T-helper 2 cell treated with Interferon-gamma antibody and Interleukin-4, amounts not matched to agents 100 ng/mL and 5 ng/mL, for 36 hours (primary cell): Measurements from ENCODE around the gene C9orf40. TPM values are rescaled to one million over a fixed set of nuclear protein-coding genes. Genes with fewer than 3 reads are reported as not detected.

ENCODE experiments used
- intact Hi-C: fragments of 100-400 bp; cut with micrococcal nuclease; formaldehyde crosslinking; loops from one replicate; pipeline ENCODE4 v1.15.1; 2023
- total RNA-seq: library from RNA; stranded (reverse); gene quantifications from 2 replicates; pipeline ENCODE4 v1.2.3, GENCODE V29; 2022

Gene C9orf40, protein sequence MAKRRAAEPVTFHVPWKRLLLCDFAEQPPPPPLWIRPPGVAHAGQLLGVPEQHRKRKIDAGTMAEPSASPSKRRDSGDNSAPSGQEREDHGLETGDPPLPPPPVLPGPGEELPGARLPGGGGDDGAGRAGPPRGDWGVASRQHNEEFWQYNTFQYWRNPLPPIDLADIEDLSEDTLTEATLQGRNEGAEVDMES
- 17.1 and 17.3 TPM in 2 replicates for total RNA-seq

DNA sequence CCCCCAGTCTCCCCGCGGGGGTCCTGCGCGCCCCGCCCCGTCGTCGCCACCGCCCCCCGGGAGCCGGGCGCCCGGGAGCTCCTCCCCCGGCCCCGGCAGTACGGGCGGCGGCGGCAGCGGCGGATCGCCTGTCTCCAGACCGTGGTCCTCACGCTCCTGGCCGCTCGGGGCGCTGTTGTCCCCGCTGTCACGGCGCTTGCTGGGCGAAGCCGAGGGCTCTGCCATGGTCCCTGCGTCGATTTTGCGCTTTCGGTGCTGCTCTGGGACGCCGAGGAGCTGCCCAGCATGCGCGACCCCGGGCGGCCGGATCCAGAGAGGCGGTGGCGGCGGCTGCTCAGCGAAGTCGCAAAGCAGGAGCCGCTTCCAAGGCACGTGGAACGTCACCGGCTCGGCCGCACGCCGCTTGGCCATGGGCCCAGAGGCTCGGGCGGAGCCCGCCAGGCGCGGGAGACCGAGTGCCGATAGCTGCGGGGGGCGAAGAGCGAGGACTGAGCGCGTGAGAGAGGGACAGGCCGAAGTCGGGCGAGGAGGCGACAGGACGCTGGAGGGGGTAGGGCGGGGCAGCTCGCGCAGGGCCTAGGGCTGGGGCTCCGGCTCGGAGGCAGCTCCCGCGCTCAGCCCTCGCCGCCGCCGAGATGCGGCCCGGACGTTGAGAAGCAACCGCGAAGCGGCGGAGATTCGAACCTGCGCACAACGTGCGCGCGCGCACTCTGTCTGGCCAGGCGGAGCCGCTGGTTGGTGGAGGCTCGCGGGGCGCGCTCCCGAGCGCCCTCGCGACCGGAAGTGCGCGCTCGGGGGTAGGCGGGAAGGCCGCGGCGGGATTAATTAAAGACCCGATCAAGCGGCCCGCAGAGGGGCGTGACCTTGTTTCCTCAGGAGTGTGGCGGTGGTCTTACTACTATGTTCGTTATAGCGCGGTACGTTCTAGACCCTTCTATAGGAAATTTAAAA lies at the start of gene C9orf40:
Gene C9orf40 (minus strand): TSS at position 712 of the 951 bp plus-strand sequence. CDS start 301 bp downstream, at position 411.
- intact Hi-C loops, result loop anchor here (1.0 to 10.0 kb wide), 10 partner anchors 50 to 1820 kb away; partner anchors contain the start of genes CARNMT1, NMRK1, OSTF1 and RFK

DNA sequence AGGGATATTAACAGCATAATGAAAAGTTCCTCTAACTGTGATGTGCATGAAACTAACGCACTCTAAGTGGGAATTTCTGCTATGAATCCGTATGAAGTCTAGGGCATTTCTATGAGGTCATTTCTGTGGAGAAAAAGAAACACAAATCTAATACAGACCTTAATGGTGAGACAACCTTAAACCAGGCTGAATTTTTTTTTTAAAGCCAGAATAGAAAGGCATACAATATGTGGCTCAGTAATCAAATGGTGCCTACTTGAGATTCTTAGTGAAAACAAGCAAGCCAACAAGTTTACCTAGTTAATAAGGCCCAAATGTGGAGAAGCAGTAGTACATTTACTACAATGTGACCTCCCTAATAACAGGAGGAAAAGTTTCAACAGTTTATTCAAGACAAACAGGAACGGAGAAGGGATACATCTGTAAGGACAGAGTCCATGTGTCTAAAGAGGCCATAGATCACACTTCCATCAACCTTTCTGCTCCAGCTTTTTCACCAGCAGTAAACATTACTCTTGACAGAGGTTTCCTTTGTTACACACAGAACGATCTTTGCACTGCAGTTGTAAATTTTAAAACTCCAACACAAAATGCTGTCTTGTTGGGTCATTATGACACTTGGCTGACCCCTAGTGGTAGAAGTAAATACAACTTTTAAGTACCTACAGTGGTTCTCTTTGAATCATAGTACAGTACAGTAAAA lies 49.2 kb upstream of the C9orf40 start:
- intact Hi-C loops, result loop anchor here (1.0 to 2.0 kb wide), 3 partner anchors 49 to 228 kb away; partner anchors contain the start of gene C9orf40

DNA sequence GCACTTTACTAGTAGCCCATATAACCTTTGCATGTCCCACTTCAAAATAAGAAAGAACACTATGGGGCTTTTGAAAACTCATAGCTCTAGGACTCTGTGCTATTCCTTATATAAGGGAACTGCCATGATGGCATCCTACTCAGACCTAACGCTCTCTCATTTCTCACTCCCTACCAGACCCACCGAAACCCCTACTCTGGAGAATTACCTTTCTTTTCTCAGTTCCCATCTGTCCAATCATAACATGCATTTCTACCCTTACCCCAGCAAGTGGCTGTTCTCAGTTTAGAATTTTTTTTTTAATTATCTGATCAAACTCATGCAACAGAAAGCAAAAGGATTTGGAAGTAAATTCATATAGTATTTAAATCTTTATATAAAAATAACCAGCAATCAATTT lies 48.1 kb upstream of the C9orf40 start:
- intact Hi-C loops, result no loop called here

DNA sequence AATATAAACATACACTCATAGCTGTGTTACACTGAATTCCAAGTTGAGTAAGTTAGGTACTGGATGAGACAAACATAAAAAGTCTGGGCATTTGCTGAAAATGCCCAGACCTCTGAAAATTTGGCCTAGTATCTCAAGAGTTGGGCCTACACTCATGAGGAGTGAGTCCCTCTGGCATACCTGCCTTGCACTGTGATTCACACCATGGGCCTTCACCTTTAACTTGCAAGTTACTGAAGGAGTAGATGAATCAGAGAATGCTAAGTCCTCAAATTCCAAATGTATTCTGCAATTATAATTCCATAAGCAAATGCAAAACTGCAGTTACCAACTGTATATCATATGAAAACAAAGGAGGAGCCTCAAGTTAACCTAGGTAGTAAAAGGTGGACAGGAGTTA lies 32.3 kb upstream of the C9orf40 start:
- intact Hi-C loops, result no loop called here

DNA sequence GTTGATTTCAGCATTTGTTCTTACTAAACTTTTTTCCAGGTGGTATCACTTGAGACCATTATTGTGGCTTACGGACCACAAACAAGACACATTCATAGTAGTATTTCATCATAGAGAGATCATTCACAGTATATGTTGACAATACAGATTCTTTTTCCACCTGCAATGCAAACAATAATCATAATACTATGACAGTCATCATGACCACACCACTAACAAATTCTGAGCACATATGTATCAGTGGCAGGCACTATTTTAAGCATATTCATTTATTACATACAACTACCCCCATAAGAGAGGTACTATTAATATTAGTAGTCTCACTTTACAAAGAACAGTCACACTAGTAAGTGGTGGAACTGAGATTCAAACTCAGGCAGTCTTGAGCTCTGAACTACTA lies 31.0 kb upstream of the C9orf40 start:
- intact Hi-C loops, result no loop called here

DNA sequence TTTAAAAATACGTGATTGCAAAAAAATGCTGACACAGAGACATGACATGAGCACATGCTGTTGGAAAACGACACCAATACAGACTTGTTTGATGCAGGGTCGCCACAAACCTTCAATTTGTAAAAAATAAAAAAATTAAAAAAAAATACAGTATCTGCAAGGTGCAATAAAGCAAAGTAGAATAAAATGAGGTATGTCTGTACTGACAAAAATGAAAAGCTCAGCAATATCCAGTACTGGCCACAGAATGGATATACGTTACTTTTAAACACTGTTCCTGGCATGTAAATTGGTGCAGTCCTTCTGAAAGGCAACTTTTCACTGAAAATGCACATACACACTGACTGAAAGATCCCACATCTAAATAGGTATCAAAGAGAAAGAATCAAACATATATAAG lies 27.1 kb upstream of the C9orf40 start:
- intact Hi-C loops, result no loop called here

DNA sequence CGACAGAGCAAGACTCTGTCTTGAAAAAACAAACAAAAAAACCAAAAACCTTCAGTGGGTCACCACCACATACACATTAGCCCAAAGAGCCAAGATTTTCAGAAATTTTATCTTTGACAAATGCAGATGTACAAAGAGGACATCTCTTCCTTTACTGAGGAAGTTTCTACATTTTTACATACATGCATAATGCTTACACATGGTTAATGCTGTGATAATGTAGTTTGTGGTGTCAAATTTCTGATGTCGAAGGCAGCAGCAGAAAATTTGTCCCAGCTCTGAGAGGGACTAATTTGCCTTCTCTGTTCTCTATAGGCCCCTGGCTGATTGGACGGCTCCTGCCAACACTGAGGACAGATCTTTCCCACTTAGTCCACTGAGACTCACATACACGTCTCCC lies 24.6 kb upstream of the C9orf40 start:
- intact Hi-C loops, result no loop called here

DNA sequence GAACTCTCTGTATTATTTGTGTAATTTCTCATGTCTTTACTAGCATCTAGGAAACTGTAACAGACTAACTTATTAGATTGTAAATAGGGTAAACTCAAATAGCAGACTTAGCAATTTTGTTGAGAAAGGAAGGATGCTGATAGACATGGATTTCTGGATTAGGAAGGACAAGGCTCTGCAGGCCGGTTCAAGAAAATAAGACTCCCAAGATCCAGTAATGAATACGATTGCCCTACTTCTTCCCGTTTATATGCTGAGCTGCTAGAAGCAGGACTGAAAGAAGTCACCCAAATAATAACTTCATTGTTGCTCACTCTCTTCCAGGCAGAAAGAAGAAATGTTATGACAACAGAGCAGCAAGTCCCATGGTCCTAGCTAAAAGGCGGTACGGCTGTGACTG lies 22.8 kb upstream of the C9orf40 start:
- intact Hi-C loops, result no loop called here

DNA sequence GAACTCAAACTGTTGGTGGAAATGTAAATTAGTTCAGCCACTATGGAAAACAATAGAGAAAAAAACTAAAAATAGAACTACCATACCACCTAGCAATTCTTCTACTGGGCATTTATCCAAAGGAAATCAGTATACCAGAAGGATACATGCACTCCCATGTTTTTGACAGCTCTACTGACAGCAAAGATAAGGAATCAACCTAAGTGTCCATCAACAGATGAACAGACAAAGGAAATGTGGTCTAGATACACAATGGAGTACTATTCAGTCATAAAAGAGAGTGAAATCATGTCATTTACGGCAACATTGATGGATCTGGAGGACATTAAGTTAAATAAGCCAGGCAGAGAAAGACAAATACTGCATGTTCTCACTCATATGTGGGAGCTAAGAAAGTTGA lies 21.8 kb upstream of the C9orf40 start:
- intact Hi-C loops, result no loop called here

DNA sequence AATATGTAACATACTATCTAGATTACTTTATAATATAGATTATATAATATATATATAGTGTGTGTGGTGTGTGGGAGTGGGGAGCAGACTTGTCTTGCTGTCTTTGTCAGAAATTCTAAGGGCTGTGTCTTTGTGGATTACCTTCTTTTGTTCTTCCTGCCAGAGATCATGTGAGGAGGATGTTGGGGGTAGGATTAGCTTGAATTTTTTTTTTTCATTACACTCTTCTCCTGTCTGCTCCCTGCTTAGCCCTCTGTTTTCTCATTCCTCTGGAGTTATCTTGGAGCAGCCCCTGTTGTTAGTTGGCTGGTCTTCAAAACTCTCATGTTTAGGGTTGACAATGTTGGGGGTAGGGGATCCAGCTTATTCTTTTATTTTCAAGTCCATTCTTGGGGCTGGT lies 21.0 kb upstream of the C9orf40 start:
- intact Hi-C loops, result no loop called here

DNA sequence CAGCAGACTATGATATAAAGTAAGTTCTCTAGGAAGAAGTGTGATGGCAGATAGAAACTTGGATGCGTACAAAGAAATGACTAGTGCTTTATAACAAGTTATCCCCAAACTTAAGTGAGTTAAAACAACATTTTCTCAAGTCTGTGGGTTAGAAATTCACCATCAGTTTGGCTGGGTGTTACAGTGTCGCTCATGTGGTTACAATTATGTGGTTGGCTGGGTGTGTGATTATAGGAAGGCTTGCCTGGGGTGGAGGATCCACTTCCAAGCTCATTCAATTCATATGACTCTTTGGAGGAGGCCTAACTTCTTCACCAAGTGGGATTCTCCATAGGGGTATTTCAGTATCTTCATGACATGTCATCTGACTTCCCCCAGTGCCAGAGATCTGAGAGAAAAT lies 10.3 kb upstream of the C9orf40 start:
- intact Hi-C loops, result no loop called here

DNA sequence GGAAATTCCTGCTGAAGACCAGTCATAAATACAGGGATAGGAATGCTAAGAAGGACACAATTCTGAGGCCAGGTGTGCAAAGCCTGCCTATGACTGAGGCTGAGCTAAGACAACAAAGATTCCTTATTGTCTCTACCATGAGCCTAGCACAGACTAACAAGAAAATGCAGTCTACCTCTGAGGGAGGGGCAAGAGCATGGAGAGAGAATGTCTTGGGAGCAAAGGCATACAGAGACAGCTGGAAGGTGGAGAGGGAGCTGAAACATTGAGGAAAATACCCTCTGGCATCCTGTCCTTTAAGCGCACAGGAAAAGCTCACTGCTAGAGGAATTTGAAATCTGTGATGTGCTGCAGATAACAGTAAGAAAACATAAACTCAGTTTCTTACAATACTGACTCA lies 8.8 kb upstream of the C9orf40 start:
- intact Hi-C loops, result no loop called here

DNA sequence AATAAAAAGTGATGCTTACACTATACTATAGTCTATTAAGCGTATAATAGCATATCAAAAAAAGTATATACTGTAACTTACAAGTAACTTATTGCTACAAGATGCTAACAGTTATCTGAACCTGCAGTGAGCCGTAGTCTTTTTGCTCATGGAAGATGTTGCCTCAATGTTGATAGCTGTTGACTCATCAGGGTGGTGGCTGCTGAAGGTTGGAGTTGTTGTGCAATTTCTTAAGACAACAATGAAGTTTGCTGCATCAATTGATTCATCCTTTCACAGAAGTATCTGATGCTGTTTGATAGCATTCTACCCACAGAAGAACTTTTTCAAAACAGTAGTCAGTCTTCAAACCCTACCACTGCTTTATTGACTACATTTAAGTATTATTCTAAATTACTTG lies 7.8 kb upstream of the C9orf40 start:
- intact Hi-C loops, result no loop called here

DNA sequence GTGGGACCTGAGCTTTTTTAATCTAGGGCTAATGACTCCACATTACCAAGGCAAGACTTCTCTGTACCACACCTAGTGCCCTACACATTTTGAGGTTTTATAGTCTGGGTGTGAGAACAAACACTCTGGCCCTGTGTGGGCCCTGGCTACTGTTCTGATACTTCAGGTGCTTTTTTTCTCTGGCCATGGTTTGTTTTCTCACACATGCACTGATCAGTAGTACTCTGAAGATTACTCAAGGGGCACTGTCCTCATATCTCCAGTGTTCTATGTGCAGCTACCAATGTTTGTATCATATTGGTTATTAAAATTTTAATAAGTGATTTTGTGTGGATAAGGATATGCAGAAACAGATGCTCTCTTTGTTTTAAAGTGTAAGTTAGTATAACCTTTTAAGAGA lies 5.9 kb upstream of the C9orf40 start:
- intact Hi-C loops, result loop anchor here (10.0 kb wide), 1 partner anchor 1436 kb away; the partner anchor contains the start of gene RFK

DNA sequence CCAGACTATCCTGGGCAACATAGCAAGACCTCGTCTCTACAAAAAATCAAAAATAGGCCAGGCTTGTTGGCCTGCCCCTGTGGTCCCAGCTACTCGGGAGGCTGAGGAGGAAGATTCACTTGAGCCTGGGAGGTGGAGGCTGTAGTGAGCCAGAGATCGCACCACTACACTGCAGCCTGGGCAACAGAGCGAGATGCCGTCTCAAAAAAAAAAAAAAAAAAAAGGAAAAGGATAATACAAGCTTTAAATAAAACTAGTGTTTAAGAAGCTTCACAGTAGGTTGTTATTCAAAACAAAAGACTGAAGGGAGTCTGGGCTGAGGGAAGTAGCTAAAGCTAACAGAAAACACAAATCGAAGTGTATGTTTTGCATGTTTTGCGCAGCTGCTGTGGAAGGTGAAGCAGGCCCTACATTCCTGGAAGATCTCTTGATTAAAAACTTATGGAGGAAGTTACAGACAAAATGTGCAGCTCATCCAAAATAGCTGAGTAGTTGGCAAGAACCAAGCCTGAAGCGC lies 581 bp upstream of the C9orf40 start:
- intact Hi-C loops, result loop anchor here (2.0 to 10.0 kb wide), 7 partner anchors 50 to 1821 kb away; partner anchors contain the start of genes RFK and RORB

DNA sequence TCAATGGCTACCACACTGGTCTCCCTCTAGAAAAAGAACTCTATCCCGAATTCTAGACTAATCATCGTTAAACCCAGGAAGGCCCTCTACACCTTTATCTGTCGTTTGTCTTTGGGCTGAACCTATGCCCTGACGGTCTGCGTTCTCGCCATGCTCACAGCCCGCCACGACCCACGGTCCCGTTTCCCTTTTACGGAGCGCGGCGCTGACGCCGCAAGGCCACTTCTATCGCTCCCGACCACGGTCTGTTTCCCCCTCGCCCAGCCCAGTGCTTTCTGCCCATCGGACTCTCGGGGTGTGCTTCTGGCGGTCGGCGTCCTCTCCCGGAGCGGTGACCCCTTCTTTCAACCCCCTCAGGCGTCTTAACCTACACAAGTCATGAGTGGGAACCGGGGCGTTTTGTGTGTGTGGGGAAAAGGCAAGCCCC lies 974 bp downstream of the C9orf40 start:
- intact Hi-C loops, result loop anchor here (1.0 to 10.0 kb wide), 11 partner anchors 51 to 1819 kb away; partner anchors contain the start of genes CARNMT1, NMRK1, OSTF1 and PCSK5

DNA sequence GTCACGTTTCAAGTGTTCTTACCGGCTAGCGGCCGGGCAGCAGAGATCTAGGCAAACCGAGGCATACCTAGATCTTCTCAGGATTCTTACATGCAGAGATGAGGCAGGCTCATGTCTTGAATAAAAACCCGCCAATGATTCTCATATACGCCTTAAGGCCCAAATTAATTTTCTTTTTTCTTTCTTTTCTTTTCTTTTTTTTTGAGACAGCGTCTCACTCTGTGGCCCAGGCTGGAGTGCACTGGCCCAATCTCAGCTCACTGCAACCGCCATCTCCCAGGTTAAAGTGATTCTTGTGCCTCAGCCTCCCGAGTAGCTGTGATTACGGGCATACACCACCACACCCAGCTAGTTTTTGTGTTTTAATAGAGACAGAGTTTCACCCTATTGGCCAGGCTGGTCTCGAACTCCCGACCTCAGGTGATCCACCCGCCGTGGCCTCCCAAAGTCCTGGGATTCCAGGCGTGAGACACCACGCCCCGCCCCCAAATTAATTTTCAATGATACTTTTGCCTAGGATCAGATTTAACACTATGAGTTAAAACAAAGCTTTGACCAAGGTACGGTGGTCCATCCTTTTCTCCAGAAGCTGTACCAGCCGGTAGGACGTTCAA lies 1.5 kb downstream of the C9orf40 start:
- intact Hi-C loops, result loop anchor here (2.0 to 10.0 kb wide), 5 partner anchors 201 to 1819 kb away; partner anchors contain the start of genes PCSK5, RFK and RORB

DNA sequence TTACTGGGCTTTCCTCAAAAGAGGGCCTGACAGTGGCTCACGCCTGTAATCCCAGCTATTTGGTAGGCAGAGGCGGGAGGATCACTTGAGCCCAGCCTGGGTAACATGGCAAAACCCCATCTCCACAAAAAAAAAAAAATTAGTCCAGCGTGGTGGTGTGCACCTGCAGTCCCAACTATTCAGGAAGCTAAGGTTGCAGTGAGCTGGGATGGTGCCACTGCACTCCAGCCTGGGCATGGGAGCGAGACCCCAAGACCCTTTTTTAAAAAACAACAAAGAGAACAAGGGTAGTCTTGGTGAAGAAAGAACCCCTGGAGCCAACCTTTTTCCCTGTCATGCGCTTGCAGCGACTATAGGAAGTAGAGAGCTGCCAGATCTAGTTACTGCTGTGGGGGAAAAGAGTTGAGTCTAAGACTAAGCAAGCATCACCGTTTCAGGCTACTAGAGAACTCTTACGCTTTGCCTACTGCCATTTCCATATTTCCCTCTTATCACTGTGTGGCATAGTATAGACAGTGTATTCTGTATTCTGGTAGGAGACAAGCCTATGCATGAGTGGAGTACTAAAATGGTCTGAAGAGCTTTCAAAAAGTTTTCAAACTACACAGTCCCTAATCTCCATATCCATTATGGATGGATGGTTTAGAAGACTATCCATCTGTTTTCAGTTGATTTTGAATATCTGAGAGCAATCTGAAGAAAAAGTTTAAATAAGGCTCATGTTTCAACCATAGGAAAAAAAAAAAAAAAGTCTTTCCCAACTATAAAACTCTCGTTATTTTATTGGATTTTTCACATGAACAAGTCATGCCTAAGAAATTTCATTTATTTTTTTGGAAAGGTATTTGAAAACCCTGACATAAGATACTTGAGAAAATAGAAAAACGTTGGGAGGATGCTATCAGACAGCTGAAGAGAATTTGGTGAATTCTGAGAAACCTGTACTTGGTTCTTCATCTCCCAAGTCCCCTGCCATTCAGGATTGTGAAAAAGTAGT lies 2.6 kb downstream of the C9orf40 start:
- intact Hi-C loops, result loop anchor here (2.0 to 10.0 kb wide), 5 partner anchors 202 to 1818 kb away; partner anchors contain the start of genes PCSK5, RFK and RORB

DNA sequence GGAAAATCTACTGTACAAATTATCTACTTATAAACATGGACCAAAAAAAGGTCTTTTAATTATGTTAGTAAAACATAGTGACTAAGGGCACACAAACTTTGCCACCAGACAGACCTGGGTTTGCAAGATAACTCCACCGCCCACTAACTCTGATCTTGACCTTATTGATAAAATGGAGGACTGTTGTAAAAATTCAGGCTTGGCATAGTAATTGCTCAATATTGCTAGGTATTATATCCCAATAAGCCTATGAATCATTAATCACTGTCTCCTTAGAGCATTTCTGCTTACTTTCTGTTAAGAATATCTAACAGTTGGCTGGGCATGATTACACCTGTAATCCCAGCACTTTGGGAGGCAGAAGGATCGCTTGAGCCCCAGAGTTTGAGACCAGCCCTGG lies 3.8 kb downstream of the C9orf40 start:
- intact Hi-C loops, result no loop called here
